Parathyroid adenoma (tissue), 2 donors: ENCODE data around the gene SNX8.

Experiments
- H2AFZ ChIP-seq: fragments of 300-600 bp; sonication (generic); one replicate; pipeline ENCODE4 v1.7.0; 2017; ENCODE audit warnings: antibody characterized with exemption, mild to moderate bottlenecking
- H3K27ac ChIP-seq: fragments of 300-600 bp; sonication (generic); one replicate; pipeline ENCODE4 v1.7.0; 2017
- H3K27me3 ChIP-seq: fragments of 300-600 bp; sonication (generic); one replicate; pipeline ENCODE4 v1.7.0; 2017; ENCODE audit warnings: low read length; ENCODE audit not compliant: control insufficient read depth, insufficient read depth
- H3K36me3 ChIP-seq: fragments of 300-600 bp; sonication (generic); one replicate; pipeline ENCODE4 v1.7.0; 2017; ENCODE audit warnings: low read length; ENCODE audit not compliant: control insufficient read depth, insufficient read depth
- H3K4me1 ChIP-seq: fragments of 300-600 bp; sonication (generic); one replicate; pipeline ENCODE4 v1.7.0; 2017; ENCODE audit warnings: control low read depth
- H3K4me2 ChIP-seq: fragments of 300-600 bp; sonication (generic); one replicate; pipeline ENCODE4 v1.7.0; 2017; ENCODE audit warnings: low read length
- H3K4me3 ChIP-seq: fragments of 300-600 bp; sonication (generic); one replicate; pipeline ENCODE4 v1.7.0; 2017; ENCODE audit warnings: low read depth, low read length
- H3K79me2 ChIP-seq: fragments of 300-600 bp; sonication (generic); one replicate; pipeline ENCODE4 v1.7.0; 2017; ENCODE audit warnings: control low read depth
- H3K9ac ChIP-seq: fragments of 300-600 bp; sonication (generic); one replicate; pipeline ENCODE4 v1.7.0; 2017; ENCODE audit warnings: mild to moderate bottlenecking
- H3K9me3 ChIP-seq: fragments of 300-600 bp; sonication (generic); one replicate; pipeline ENCODE4 v1.7.0; 2017; ENCODE audit warnings: low read length; ENCODE audit not compliant: control insufficient read depth
- TF ChIP-seq, protein P1 (sequence below): fragments of 300-600 bp; sonication (generic); IDR thresholded peaks from one replicate; pipeline ENCODE4 v1.7.0; 2017; ENCODE audit warnings: antibody characterized with exemption, mild to moderate bottlenecking
- donor health status: primary hyperparathyroidism.

SNX8 gene

GRCh38 chr7:2214636-2215035 lies 99.6 kb downstream of the SNX8 start:
- H3K79me2 ChIP-seq: no peaks in the 10 kb centered on the region
- no peak overlapping the region for H3K4me3 ChIP-seq
- TF ChIP-seq, protein P1, sequence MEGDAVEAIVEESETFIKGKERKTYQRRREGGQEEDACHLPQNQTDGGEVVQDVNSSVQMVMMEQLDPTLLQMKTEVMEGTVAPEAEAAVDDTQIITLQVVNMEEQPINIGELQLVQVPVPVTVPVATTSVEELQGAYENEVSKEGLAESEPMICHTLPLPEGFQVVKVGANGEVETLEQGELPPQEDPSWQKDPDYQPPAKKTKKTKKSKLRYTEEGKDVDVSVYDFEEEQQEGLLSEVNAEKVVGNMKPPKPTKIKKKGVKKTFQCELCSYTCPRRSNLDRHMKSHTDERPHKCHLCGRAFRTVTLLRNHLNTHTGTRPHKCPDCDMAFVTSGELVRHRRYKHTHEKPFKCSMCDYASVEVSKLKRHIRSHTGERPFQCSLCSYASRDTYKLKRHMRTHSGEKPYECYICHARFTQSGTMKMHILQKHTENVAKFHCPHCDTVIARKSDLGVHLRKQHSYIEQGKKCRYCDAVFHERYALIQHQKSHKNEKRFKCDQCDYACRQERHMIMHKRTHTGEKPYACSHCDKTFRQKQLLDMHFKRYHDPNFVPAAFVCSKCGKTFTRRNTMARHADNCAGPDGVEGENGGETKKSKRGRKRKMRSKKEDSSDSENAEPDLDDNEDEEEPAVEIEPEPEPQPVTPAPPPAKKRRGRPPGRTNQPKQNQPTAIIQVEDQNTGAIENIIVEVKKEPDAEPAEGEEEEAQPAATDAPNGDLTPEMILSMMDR: no peak
- no peaks in the 10 kb centered on the region for H3K4me1 ChIP-seq
- no peak overlapping the region for H2AFZ ChIP-seq
- no peaks in the 10 kb centered on the region for H3K27me3 ChIP-seq
- H3K9ac ChIP-seq: no peak overlapping the region
- H3K4me2 ChIP-seq: no peak overlapping the region
- H3K36me3 ChIP-seq: peaks cover 2% of the 10 kb centered on the region
- H3K9me3 ChIP-seq: no peaks in the 10 kb centered on the region
- no peak overlapping the region for H3K27ac ChIP-seq

- no peak overlapping the region for H3K9ac ChIP-seq
- H3K4me2 ChIP-seq: no peak overlapping the region
- peaks cover 2% of the 10 kb centered on the region for H3K36me3 ChIP-seq
- no peaks in the 10 kb centered on the region for H3K27me3 ChIP-seq
- H3K4me1 ChIP-seq: no peaks in the 10 kb centered on the region
- no peaks in the 10 kb centered on the region for H3K9me3 ChIP-seq
- H3K4me3 ChIP-seq: no peak overlapping the region
- H3K27ac ChIP-seq: no peak overlapping the region
- H3K79me2 ChIP-seq: no peaks in the 10 kb centered on the region
- TF ChIP-seq, protein P1: no peak
- no peak overlapping the region for H2AFZ ChIP-seq
Measured at GRCh38 chr7:2213551-2214215, 100.6 kb downstream of the SNX8 start.

DNA sequence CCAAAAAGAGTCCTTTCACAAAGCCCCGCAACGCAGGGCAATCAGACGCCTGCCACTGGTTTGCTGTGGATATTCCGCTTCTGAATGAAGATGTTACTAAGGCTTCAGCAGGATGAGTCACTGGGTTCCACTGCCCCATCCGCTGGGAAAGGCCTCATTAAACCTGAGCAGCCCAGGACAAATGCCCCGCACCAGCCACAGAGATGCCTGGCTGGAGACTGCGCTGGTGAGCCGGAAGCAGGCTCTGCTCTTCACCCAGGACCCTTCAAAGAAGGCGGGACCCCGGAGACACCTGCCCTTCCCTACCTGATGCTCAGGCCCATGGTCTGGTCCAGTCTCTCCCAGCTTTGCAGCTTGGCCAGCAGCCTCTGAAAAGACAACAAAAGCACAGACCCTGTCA lies 101.3 kb downstream of the SNX8 start:
- TF ChIP-seq, protein P1: no peak
- Histone ChIP-seq H3K9ac (no peak overlapping the region), H3K4me2 (no peak overlapping the region), H3K27me3 (no peaks in the 10 kb centered on the region), H3K4me3 (no peak overlapping the region), H3K36me3 (peaks cover 2% of the 10 kb centered on the region), H3K79me2 (no peaks in the 10 kb centered on the region), H3K9me3 (no peaks in the 10 kb centered on the region), H3K4me1 (no peaks in the 10 kb centered on the region), H2AFZ (no peak overlapping the region), H3K27ac (no peak overlapping the region)

DNA sequence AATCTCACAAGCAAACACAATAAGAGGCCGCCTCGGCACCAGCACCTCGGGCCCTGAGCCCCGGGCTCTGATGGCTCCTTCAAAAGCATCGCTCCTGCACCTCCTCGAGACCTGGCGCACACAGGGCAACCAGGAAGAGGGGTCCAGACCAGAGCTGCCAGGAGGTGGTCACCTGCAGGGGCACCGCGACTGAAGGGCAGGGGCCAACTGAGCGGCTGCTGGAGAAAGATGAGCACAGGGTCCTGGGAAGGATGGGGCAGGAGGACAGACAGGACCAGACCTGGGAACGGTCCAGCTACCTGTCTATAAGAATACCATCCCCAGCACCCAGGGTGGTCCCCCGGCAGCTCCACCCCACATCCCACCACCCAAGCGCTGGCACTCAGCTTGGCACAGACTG lies 102.3 kb downstream of the SNX8 start:
- Histone ChIP-seq H3K4me3 (no peak overlapping the region), H3K9ac (no peak overlapping the region), H3K36me3 (peaks cover 2% of the 10 kb centered on the region), H2AFZ (no peak overlapping the region), H3K4me2 (no peak overlapping the region), H3K27ac (no peak overlapping the region), H3K79me2 (no peaks in the 10 kb centered on the region), H3K9me3 (no peaks in the 10 kb centered on the region), H3K4me1 (no peaks in the 10 kb centered on the region), H3K27me3 (no peaks in the 10 kb centered on the region)
- TF ChIP-seq, protein P1: no peak

GRCh38 chr7:2211259-2211880 lies 102.9 kb downstream of the SNX8 start:
- Histone ChIP-seq H3K27ac (no peak overlapping the region), H3K4me2 (no peak overlapping the region), H3K9me3 (no peaks in the 10 kb centered on the region), H3K4me3 (no peak overlapping the region), H3K27me3 (no peaks in the 10 kb centered on the region), H3K4me1 (no peaks in the 10 kb centered on the region), H3K9ac (no peak overlapping the region), H3K36me3 (peaks cover 2% of the 10 kb centered on the region), H2AFZ (no peak overlapping the region), H3K79me2 (no peaks in the 10 kb centered on the region)
- TF ChIP-seq, protein P1: no peak
